A673 (cell line): Measurements from ENCODE around the gene TRIM41. TPM values are rescaled to one million over a fixed set of nuclear protein-coding genes. Genes with fewer than 3 reads are reported as not detected.

Source experiments
- BruUV-seq: library from RNA; stranded (reverse); fragments of 400-500 nt; replicated peaks from 2 replicates; lab custom pipeline; 2021; lab: Mats Ljungman, UMichigan
- CTCF ChIA-PET: fragments of 300-600 bp; sonication (Branson Sonifier 250); formaldehyde crosslinking; loops from one replicate; lab custom pipeline; 2022; ENCODE audit warnings: antibody characterized with exemption; lab: Charles Lee
- POLR2A ChIA-PET: fragments of 300-600 bp; sonication (Branson Sonifier 250); formaldehyde crosslinking; loops from one replicate; lab custom pipeline; 2022; ENCODE audit warnings: antibody characterized with exemption; ENCODE audit not compliant: low non-redundant PET; lab: Charles Lee
- DNase-seq: peaks from one replicate; pipeline ENCODE4 v3.0.0-alpha.2; 2015; ENCODE audit warnings: low spot score
- H3K27ac ChIP-seq: fragments of 200-600 bp; sonication (generic); 2 replicates; pipeline ENCODE4 v1.5.1; 2016; ENCODE audit warnings: mixed run types, low read depth, mild to moderate bottlenecking, mixed read lengths, antibody characterized with exemption, low read length; ENCODE audit not compliant: poor library complexity, severe bottlenecking
- H3K27me3 ChIP-seq: fragments of 200-600 bp; sonication (generic); replicated peaks from 2 replicates; pipeline ENCODE4 v1.6.1; 2017; ENCODE audit warnings: mixed run types, low read depth, mild to moderate bottlenecking, mixed read lengths, antibody characterized with exemption, low read length; ENCODE audit not compliant: insufficient read depth, poor library complexity
- H3K36me3 ChIP-seq: fragments of 200-600 bp; sonication (generic); 2 replicates; pipeline ENCODE4 v1.6.1; 2016; ENCODE audit warnings: mixed run types, mild to moderate bottlenecking, mixed read lengths, antibody characterized with exemption, low read length; ENCODE audit not compliant: insufficient read depth, poor library complexity, severe bottlenecking
- H3K4me1 ChIP-seq: fragments of 200-600 bp; sonication (generic); 2 replicates; pipeline ENCODE4 v1.6.1; 2017; ENCODE audit warnings: mixed run types, mild to moderate bottlenecking, mixed read lengths, antibody characterized with exemption, low read length; ENCODE audit not compliant: insufficient read depth, poor library complexity, severe bottlenecking
- H3K4me3 ChIP-seq: fragments of 200-600 bp; sonication (generic); 2 replicates; pipeline ENCODE4 v1.5.1; 2016; ENCODE audit warnings: low read depth, mixed run types, mild to moderate bottlenecking, mixed read lengths, low read length; ENCODE audit not compliant: poor library complexity, severe bottlenecking
- H3K9me3 ChIP-seq: fragments of 200-600 bp; sonication (generic); 2 replicates; pipeline ENCODE4 v1.6.1; 2016; ENCODE audit warnings: mixed run types, low read depth, mild to moderate bottlenecking, mixed read lengths, antibody characterized with exemption, low read length; ENCODE audit not compliant: poor library complexity, severe bottlenecking
- EZH2 ChIP-seq: fragments of 200-600 bp; sonication (generic); IDR thresholded peaks from 2 replicates; pipeline ENCODE4 v1.6.1; 2017; ENCODE audit warnings: borderline replicate concordance, low read depth, mild to moderate bottlenecking, mixed read lengths, antibody characterized with exemption, low read length; ENCODE audit not compliant: poor library complexity, severe bottlenecking
- intact Hi-C: fragments of 100-400 bp; cut with micrococcal nuclease; formaldehyde crosslinking; loops from one replicate; pipeline ENCODE4 v1.10.0; 2022; ENCODE audit not compliant: unreplicated experiment
- total RNA-seq: library from RNA; stranded (reverse); gene quantifications from 2 replicates; pipeline ENCODE4 v1.2.3, GENCODE V29; 2021
- TF ChIP-seq, protein P1 (sequence below): fragments of 300-800, 200-600 bp; sonication (generic); conservative IDR thresholded peaks from 2 replicates; pipeline ENCODE4 v1.5.1; 2017; ENCODE audit warnings: low read depth, mild to moderate bottlenecking, antibody characterized with exemption, low read length, moderate library complexity, mixed read lengths

Gene TRIM41
- total RNA-seq, 1 experiment from 2014 or later = 24.6 TPM

- Histone ChIP-seq H3K4me1 (peaks cover 19% of the 10 kb centered on the region), H3K27me3 (no peaks in the 10 kb centered on the region), H3K4me3 (peak overlapping the region; percentile 82), H3K9me3 (no peaks in the 10 kb centered on the region), H3K27ac (peak overlapping the region; percentile 71), H3K36me3 (peaks cover 6% of the 10 kb centered on the region)
- no peak for DNase-seq
- POLR2A ChIA-PET = no interaction called here
- no TSS peak for BruUV-seq
- CTCF ChIA-PET = no interaction called here
- TF ChIP-seq EZH2 = no peak
- TF ChIP-seq, protein P1, sequence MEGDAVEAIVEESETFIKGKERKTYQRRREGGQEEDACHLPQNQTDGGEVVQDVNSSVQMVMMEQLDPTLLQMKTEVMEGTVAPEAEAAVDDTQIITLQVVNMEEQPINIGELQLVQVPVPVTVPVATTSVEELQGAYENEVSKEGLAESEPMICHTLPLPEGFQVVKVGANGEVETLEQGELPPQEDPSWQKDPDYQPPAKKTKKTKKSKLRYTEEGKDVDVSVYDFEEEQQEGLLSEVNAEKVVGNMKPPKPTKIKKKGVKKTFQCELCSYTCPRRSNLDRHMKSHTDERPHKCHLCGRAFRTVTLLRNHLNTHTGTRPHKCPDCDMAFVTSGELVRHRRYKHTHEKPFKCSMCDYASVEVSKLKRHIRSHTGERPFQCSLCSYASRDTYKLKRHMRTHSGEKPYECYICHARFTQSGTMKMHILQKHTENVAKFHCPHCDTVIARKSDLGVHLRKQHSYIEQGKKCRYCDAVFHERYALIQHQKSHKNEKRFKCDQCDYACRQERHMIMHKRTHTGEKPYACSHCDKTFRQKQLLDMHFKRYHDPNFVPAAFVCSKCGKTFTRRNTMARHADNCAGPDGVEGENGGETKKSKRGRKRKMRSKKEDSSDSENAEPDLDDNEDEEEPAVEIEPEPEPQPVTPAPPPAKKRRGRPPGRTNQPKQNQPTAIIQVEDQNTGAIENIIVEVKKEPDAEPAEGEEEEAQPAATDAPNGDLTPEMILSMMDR = no peak
- intact Hi-C loops = no loop called here
Observed at GRCh38 chr5:181248277-181248676, 25.2 kb downstream of the TRIM41 start.

DNA sequence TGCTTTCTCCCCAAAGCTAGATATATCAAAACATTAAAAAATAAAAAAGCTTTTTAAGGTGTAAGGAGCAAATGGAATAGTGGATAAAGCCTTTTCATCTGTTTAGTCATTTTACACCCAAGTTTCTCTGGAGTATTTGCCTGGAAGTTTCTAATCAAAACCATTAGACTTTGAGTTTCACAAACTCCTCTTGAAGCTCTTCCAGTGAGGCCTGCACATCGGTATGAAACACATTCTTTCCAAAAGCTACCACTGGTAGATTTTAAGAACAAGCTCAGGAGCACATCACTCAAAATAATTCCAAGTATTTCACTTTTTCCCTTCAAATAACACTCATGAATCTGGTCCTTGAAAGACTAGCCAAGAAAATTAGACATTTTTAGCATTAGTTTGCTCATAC is 32.2 kb downstream of the TRIM41 start:
- Histone ChIP-seq H3K27me3 (no peaks in the 10 kb centered on the region), H3K36me3 (peaks cover 26% of the 10 kb centered on the region), H3K4me1 (no peaks in the 10 kb centered on the region), H3K4me3 (no peak overlapping the region), H3K9me3 (no peaks in the 10 kb centered on the region), H3K27ac (no peak overlapping the region)
- BruUV-seq = no TSS peak
- CTCF ChIA-PET = no interaction called here
- intact Hi-C loops = no loop called here
- no peak for TF ChIP-seq EZH2
- TF ChIP-seq, protein P1 = no peak
- no peak for DNase-seq
- POLR2A ChIA-PET = no interaction called here

DNA sequence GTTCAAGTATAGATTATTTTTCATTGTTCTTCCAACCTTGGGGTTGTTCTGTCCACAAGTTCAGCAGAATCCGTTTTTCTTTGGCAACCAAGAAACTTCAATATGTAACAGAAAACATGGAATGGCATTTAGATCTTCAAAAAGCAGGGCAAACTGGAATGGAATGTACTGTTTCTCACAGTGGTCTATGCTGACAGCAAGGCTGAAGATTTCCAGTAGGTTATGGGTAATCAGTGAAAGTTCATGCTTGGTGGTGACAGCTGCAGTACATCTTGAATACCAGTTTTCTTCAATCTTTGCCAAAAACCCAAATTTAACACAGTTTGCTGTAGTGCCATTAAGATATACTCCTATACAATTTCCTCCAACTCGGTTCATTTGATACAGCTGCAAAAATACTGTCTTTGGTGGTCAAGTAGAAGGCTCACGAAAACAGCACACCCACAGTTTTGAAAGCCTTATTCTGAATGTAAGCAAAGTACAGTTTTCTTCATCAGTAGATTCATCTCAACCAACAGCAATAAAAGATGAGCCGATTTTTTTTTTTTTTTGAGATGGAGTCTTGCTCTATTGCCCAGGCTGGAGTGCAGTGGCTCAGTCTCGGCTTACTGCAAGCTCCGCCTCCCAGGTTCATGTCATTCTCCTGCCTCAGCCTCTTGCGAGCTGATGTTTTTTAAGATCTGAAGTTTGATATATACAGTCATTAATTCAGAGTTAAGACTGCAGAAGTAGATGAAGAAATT is 32.9 kb downstream of the TRIM41 start:
- intact Hi-C loops = no loop called here
- H3K9me3 ChIP-seq = no peaks in the 10 kb centered on the region
- DNase-seq = no peak
- H3K27me3 ChIP-seq = no peaks in the 10 kb centered on the region
- ChIA-PET POLR2A (no interaction called here), CTCF (no interaction called here)
- BruUV-seq = no TSS peak
- H3K36me3 ChIP-seq = peaks cover 26% of the 10 kb centered on the region
- no peak for TF ChIP-seq EZH2
- TF ChIP-seq, protein P1 = no peak
- H3K27ac ChIP-seq = no peak overlapping the region
- no peaks in the 10 kb centered on the region for H3K4me1 ChIP-seq
- no peak overlapping the region for H3K4me3 ChIP-seq
